Renal pelvis (tissue), 4 donors: ENCODE data around the gene TXNDC11. TPM values are rescaled to one million over a fixed set of nuclear protein-coding genes. Genes with fewer than 3 reads are reported as not detected.

ENCODE experiments used
- DNase-seq: peaks from one replicate; pipeline ENCODE4 v3.0.0-alpha.2; 2013
- polyA plus RNA-seq, 3 donors: library from polyadenylated mRNA; unstranded; fragments of 120-200 nt; gene quantifications; one replicate each; pipeline ENCODE4 v1.2.1, GENCODE V29; 2013; ENCODE audit not compliant: insufficient read length in 3 of 3

The TXNDC11 gene
- polyA plus RNA-seq, 3 donors, result 40.3 to 47.1 (median 43.1) TPM

GRCh38 chr16:11675561-11676511 lies 66.8 kb downstream of the TXNDC11 start:
- DNase-seq, result no peak

- no peak for DNase-seq
These were observed 67.7 kb downstream of the TXNDC11 start for GRCh38 chr16:11674818-11675560.

GRCh38 chr16:11674001-11674817 lies 68.4 kb downstream of the TXNDC11 start:
- DNase-seq, result no peak

GRCh38 chr16:11673091-11674000 lies 69.3 kb downstream of the TXNDC11 start:
- no peak for DNase-seq

GRCh38 chr16:11672206-11673090 lies 70.2 kb downstream of the TXNDC11 start:
- no peak for DNase-seq

GRCh38 chr16:11671676-11672075 lies 71.0 kb downstream of the TXNDC11 start:
- no peak for DNase-seq

- no peak for DNase-seq
These were observed 71.4 kb downstream of the TXNDC11 start for GRCh38 chr16:11671271-11671670.

- DNase-seq, result no peak
These were observed 72.2 kb downstream of the TXNDC11 start for GRCh38 chr16:11670171-11671131.

- DNase-seq, result no peak
These were observed 73.1 kb downstream of the TXNDC11 start for GRCh38 chr16:11669380-11670146.

GRCh38 chr16:11668623-11669379 lies 73.9 kb downstream of the TXNDC11 start:
- DNase-seq, result no peak

GRCh38 chr16:11667824-11668622 lies 74.6 kb downstream of the TXNDC11 start, which contains the start of gene SNN:
Gene SNN, plus strand, starts transcription at chr16:11668455. Its CDS starts 7,605 bp downstream, at chr16:11676060.
- peak; percentile 91 for DNase-seq

GRCh38 chr16:11667221-11667823 lies 75.3 kb downstream of the TXNDC11 start:
- DNase-seq, result no peak

GRCh38 chr16:11666103-11667055 lies 76.3 kb downstream of the TXNDC11 start:
- no peak for DNase-seq

- DNase-seq, result no peak
These were observed 77.6 kb downstream of the TXNDC11 start for GRCh38 chr16:11665071-11665491.
